Kidney epithelial cell (primary cell): ENCODE results near the gene PDCD1. TPM values are rescaled to one million over a fixed set of nuclear protein-coding genes. Genes with fewer than 3 reads are reported as not detected.
"Not testable (repeated sequence)": the region's sequence is repeated elsewhere in the genome, so short reads cannot be mapped to it uniquely, and the experiment has no call there.

Experiments used
- DNase-seq: peaks from one replicate; pipeline ENCODE4 v3.0.0-alpha.2; 2010; ENCODE audit warnings: low read depth
- H3K27me3 ChIP-seq: 2 replicates; pipeline ENCODE4 v1.6.0; 2011; ENCODE audit warnings: low read length; ENCODE audit not compliant: control insufficient read depth, insufficient read depth
- H3K36me3 ChIP-seq: 2 replicates; pipeline ENCODE4 v1.5.1; 2011; ENCODE audit warnings: low read length; ENCODE audit not compliant: control insufficient read depth, insufficient read depth
- H3K4me3 ChIP-seq: 2 replicates; pipeline ENCODE4 v1.5.1; 2011; ENCODE audit warnings: low read depth, mild to moderate bottlenecking, control low read depth, low read length
- CTCF ChIP-seq: IDR thresholded peaks from 2 replicates; pipeline ENCODE4 v1.5.1; 2011; ENCODE audit warnings: mild to moderate bottlenecking, moderate library complexity, low read length, control low read depth, inconsistent platforms; ENCODE audit not compliant: insufficient read depth, poor library complexity, severe bottlenecking
- total RNA-seq: library from RNA; depleted of rRNA; stranded (reverse); fragments of >200 nt; gene quantifications from 2 replicates; pipeline ENCODE4 v1.2.3, GENCODE V29; 2015

The PDCD1 gene
- total RNA-seq, 1 donor from 2014 or later = 1.0 TPM

- TF ChIP-seq CTCF = no peak
- H3K27me3 ChIP-seq = peaks cover 29% of the 10 kb centered on the region
- DNase-seq = no peak
- no peaks in the 10 kb centered on the region for H3K36me3 ChIP-seq
- H3K4me3 ChIP-seq = no peak overlapping the region
Measured at GRCh38 chr2:241841181-241842066, 17.3 kb downstream of the PDCD1 start.

DNA sequence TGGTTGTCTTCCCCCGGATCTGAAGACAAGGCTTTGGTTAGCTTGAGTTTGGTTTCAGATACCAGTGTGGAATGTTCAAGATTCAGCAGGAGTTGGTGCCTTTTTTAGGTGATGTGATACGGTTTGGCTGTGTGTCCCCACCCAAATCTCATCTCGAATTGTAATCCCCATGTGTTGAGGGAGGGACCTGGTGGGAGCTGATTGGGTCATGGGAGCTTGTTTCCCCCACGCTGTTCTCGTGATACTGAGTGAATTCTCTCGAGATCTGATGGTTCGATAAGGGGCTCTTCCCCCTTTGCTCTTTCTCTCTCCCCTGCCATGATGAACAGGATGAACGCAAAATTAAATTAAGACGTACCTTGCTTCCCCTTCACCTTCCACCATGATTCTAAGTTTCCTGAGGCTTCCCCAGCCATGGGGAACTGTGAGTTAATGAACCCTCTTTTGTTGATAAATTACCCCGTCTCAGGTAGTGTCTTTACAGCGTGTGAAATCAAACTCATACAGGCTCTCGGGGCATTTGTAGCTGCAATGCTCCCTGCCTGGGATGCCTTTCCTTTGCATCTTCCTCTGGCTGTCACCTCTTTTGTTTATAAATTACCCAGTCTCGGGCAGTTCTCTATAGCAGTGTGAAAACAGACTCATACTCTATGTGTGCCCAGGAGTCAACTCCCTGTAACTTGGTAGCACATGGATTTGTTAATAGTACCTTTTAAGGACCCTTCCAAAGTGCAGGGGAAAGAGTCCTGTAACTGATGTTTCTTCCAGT is 21.3 kb downstream of the PDCD1 start:
- no peaks in the 10 kb centered on the region for H3K36me3 ChIP-seq
- no peak for TF ChIP-seq CTCF
- DNase-seq = no peak
- no peak overlapping the region for H3K4me3 ChIP-seq
- H3K27me3 ChIP-seq = peaks cover 8% of the 10 kb centered on the region

GRCh38 chr2:241836292-241836691 is 22.4 kb downstream of the PDCD1 start:
- H3K4me3 ChIP-seq = no peak overlapping the region
- peaks cover 8% of the 10 kb centered on the region for H3K27me3 ChIP-seq
- no peaks in the 10 kb centered on the region for H3K36me3 ChIP-seq
- no peak for DNase-seq
- TF ChIP-seq CTCF = no peak

GRCh38 chr2:241835611-241836010 is 23.1 kb downstream of the PDCD1 start:
- TF ChIP-seq CTCF = no peak
- no peaks in the 10 kb centered on the region for H3K36me3 ChIP-seq
- no peak for DNase-seq
- no peak overlapping the region for H3K4me3 ChIP-seq
- peaks cover 8% of the 10 kb centered on the region for H3K27me3 ChIP-seq

DNA sequence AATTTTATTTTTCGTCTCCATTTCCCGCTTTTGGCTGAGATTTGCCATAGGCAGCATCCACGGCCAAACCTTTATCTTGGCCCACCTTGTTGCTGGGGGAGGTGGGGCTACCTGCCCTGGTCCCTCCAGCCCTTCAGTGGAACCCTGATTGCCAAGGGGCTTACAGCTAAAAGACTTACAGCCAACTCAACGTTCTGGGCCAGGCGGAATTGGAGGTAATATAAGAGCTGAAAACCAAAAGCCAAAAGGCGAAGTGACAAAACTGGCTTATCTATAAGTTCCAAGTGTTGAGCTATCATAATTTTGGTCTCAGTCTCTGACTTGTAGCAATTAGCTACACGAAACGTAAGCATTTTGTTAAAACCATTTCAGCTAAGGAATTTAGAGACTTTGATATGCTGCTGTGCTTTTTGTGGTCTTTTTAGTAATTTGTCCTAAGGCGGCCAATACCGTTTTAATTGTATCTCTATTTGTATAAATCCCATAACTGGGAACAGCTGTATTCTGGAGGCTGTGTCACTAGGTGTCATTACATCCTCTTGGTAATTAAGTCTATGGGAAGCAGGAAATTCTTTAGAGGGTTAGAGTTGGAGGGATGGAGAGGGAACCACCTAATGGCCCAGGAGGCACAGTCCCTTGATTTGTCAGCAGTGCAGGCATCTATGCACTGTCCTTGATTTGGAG is 24.0 kb downstream of the PDCD1 start:
- no peak for TF ChIP-seq CTCF
- no peak overlapping the region for H3K4me3 ChIP-seq
- no peaks in the 10 kb centered on the region for H3K36me3 ChIP-seq
- H3K27me3 ChIP-seq = peaks cover 8% of the 10 kb centered on the region
- no peak for DNase-seq

GRCh38 chr2:241833756-241834526 is 24.8 kb downstream of the PDCD1 start:
- not testable (repeated sequence) for DNase-seq, H3K36me3 ChIP-seq, H3K27me3 ChIP-seq, H3K4me3 ChIP-seq
